Neural crest cell (in vitro differentiated cells): ENCODE results near the gene PHOSPHO2. TPM values are rescaled to one million over a fixed set of nuclear protein-coding genes. Genes with fewer than 3 reads are reported as not detected.

Source experiments
- DNase-seq: peaks from one replicate; pipeline ENCODE4 v3.0.0; 2021; ENCODE audit warnings: low read depth, mixed read lengths, low spot score
- H3K27ac Mint-ChIP-seq: one replicate; pipeline ENCODE4 v1.8.0; 2021; ENCODE audit warnings: mild to moderate bottlenecking, mixed read lengths; ENCODE audit not compliant: unreplicated experiment
- H3K27me3 Mint-ChIP-seq: 2 replicates; pipeline ENCODE4 v1.8.0; 2021; ENCODE audit warnings: low read depth, mild to moderate bottlenecking, mixed read lengths
- H3K36me3 Mint-ChIP-seq: 2 replicates; pipeline ENCODE4 v1.8.0; 2021; ENCODE audit warnings: low read depth, mild to moderate bottlenecking, mixed read lengths
- H3K4me1 Mint-ChIP-seq: 2 replicates; pipeline ENCODE4 v1.8.0; 2021; ENCODE audit warnings: mixed read lengths
- H3K4me3 Mint-ChIP-seq: one replicate; pipeline ENCODE4 v1.8.0; 2021; ENCODE audit warnings: mild to moderate bottlenecking, mixed read lengths
- H3K9me3 Mint-ChIP-seq: 2 replicates; pipeline ENCODE4 v1.8.0; 2021; ENCODE audit warnings: mixed read lengths
- CTCF ChIP-seq: fragments of 200-600 bp; sonication (generic); conservative IDR thresholded peaks from 2 replicates; pipeline ENCODE4 v1.5.0; 2021; ENCODE audit warnings: antibody characterized with exemption, mild to moderate bottlenecking
- total RNA-seq: library from RNA; stranded (reverse); gene quantifications from 2 replicates; pipeline ENCODE4 v1.2.1, GENCODE V29; 2021

Gene PHOSPHO2
- total RNA-seq, 1 donor from 2014 or later = 8.3 TPM

- no peaks in the 10 kb centered on the region for H3K4me1 Mint-ChIP-seq
- TF ChIP-seq CTCF = no peak
- H3K4me3 Mint-ChIP-seq = no peak overlapping the region
- H3K36me3 Mint-ChIP-seq = peaks cover 3% of the 10 kb centered on the region
- H3K27ac Mint-ChIP-seq = no peak overlapping the region
- DNase-seq = no peak
- H3K27me3 Mint-ChIP-seq = no peaks in the 10 kb centered on the region
- H3K9me3 Mint-ChIP-seq = no peaks in the 10 kb centered on the region
These were observed 22.8 kb downstream of the PHOSPHO2 start for GRCh38 chr2:169716938-169717690.

GRCh38 chr2:169717691-169718063 lies 23.4 kb downstream of the PHOSPHO2 start:
- no peak for TF ChIP-seq CTCF
- H3K27ac Mint-ChIP-seq = no peak overlapping the region
- no peaks in the 10 kb centered on the region for H3K4me1 Mint-ChIP-seq
- peaks cover 3% of the 10 kb centered on the region for H3K36me3 Mint-ChIP-seq
- no peak overlapping the region for H3K4me3 Mint-ChIP-seq
- no peak for DNase-seq
- no peaks in the 10 kb centered on the region for H3K27me3 Mint-ChIP-seq
- H3K9me3 Mint-ChIP-seq = no peaks in the 10 kb centered on the region

GRCh38 chr2:169718930-169719504 lies 24.7 kb downstream of the PHOSPHO2 start:
- Mint-ChIP-seq H3K36me3 (peaks cover under 1% of the 10 kb centered on the region), H3K4me3 (no peak overlapping the region), H3K4me1 (no peaks in the 10 kb centered on the region), H3K27me3 (no peaks in the 10 kb centered on the region), H3K27ac (peak overlapping the region; percentile 28), H3K9me3 (no peaks in the 10 kb centered on the region)
- no peak for TF ChIP-seq CTCF
- DNase-seq = no peak

- no peaks in the 10 kb centered on the region for H3K36me3 Mint-ChIP-seq
- DNase-seq = no peak
- H3K4me3 Mint-ChIP-seq = no peak overlapping the region
- H3K27ac Mint-ChIP-seq = no peak overlapping the region
- no peaks in the 10 kb centered on the region for H3K27me3 Mint-ChIP-seq
- no peaks in the 10 kb centered on the region for H3K4me1 Mint-ChIP-seq
- TF ChIP-seq CTCF = no peak
- no peaks in the 10 kb centered on the region for H3K9me3 Mint-ChIP-seq
These were observed 26.7 kb downstream of the PHOSPHO2 start for GRCh38 chr2:169721016-169721415.

- TF ChIP-seq CTCF = no peak
- no peak for DNase-seq
- H3K4me1 Mint-ChIP-seq = peaks cover 4% of the 10 kb centered on the region
- H3K27me3 Mint-ChIP-seq = peaks cover 1% of the 10 kb centered on the region
- no peak overlapping the region for H3K4me3 Mint-ChIP-seq
- no peak overlapping the region for H3K27ac Mint-ChIP-seq
- H3K9me3 Mint-ChIP-seq = no peaks in the 10 kb centered on the region
- H3K36me3 Mint-ChIP-seq = no peaks in the 10 kb centered on the region
These were observed 32.8 kb downstream of the PHOSPHO2 start for GRCh38 chr2:169727065-169727464.
